Measurements from ENCODE around the gene ZNF672.

DNA sequence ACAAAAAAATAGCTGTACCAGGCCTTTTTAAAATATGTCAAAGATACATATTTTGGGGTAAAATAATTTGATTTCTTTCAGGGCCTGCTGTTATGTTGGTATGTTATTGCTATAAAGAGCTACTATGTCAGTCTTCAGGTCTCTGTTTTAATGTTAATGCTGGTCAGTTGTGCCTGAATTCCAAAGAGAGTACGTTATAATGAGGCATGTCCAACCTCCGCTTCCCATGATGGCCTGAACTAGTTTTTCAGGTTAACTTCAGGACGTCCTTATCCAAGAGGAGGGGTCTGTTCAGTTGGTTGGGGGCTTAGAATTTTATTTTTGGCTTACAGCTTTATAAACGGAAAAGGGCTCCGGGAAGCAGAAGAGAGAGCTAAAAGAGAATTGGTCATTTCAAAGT lies 47.6 kb upstream of the ZNF672 start:
- no peak for TF ChIP-seq CTCF (IDR thresholded peaks at IDR 0.05)
- no peak for TF ChIP-seq POLR2AphosphoS5 (IDR thresholded peaks at IDR 0.05)
- TF ChIP-seq POLR2A (IDR thresholded peaks at IDR 0.05), result no peak
